ENCODE results near the gene KCNIP1. TPM values are rescaled to one million over a fixed set of nuclear protein-coding genes. Genes with fewer than 3 reads are reported as not detected.

The KCNIP1 gene
- polyA plus RNA-seq, 2 donors = 0.04 TPM; not detected in 1

DNA sequence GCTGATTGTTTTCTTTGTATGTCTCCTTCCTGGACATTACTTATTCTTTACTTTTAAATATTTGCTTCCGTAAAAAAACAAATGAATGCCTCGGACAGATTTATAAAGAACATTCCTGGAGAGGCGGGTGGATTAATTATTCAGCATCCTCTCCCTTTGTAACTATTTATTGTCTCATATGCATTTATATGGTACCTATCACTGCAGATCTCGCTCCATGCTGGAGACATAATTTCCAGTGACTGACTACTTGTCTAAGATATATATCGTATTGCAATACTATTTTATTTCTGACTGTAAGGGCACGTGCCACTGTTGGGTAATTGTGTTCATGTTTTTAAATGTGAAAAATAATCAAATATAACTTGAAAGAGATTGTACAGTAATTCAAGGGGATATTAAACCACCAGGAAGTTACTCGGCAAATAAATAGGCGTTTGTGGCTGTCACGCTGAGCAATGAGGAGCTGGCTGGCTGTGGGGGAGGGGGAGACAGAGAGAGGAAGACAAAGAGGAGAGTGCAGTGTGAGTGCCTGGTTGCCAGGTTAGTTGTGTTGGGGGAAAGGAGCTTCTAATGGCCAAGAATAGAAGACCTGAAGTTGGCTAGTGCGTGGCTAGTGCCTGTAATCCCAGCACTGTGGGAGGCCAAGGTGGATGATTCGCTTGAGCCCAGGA, 147.9 kb downstream of the KCNIP1 start:
- 59 to 61% methylated on average over 11 of the region's 11 CpGs for WGBS, 2 donors
- Histone ChIP-seq H3K4me3 (ENCODE audit: low read depth in 1 of 2, low read length in 2 of 2) (no peak overlapping the region), H3K27me3 (ENCODE audit: control insufficient read depth in 1 of 2, insufficient read depth in 2 of 2, low read length in 2 of 2) (no peaks in the 10 kb centered on the region), H3K9me3 (ENCODE audit: control insufficient read depth in 2 of 2, insufficient read depth in 1 of 2, low read depth in 1 of 2, low read length in 1 of 2) (no peaks in the 10 kb centered on the region), H3K27ac (ENCODE audit: low read depth in 2 of 2, low read length in 1 of 2) (no peak overlapping the region), H3K36me3 (ENCODE audit: control insufficient read depth in 2 of 2, insufficient read depth in 2 of 2, low read length in 1 of 2) (no peaks in the 10 kb centered on the region), H3K4me1 (ENCODE audit: control insufficient read depth in 2 of 2, insufficient read depth in 2 of 2, low read length in 1 of 2) (no peaks in the 10 kb centered on the region)

DNA sequence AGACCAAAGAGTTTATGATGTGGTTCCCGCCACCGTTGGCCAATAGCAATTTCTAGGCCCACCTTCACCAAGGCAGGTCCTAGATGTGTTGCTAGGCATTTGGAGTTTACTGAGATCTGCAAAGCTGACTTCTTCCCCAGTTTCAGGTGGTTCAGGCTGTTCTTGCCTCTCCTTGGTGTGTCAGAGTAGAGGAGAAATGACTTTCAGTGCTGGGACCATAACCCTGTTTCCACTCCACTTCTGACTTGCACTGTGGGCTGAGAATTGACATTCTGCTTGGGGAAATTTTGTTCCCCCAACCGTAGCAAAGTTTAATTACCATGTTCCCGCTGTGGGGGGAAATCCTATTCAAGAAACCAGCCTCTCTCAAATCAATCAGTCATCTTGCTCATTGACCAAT, 151.7 kb downstream of the KCNIP1 start:
- Histone ChIP-seq H3K36me3 (ENCODE audit: control insufficient read depth in 2 of 2, insufficient read depth in 2 of 2, low read length in 1 of 2) (no peaks in the 10 kb centered on the region), H3K27ac (ENCODE audit: low read depth in 2 of 2, low read length in 1 of 2) (no peak overlapping the region), H3K4me3 (ENCODE audit: low read depth in 1 of 2, low read length in 2 of 2) (no peak overlapping the region), H3K27me3 (ENCODE audit: control insufficient read depth in 1 of 2, insufficient read depth in 2 of 2, low read length in 2 of 2) (no peaks in the 10 kb centered on the region), H3K9me3 (ENCODE audit: control insufficient read depth in 2 of 2, insufficient read depth in 1 of 2, low read depth in 1 of 2, low read length in 1 of 2) (no peaks in the 10 kb centered on the region), H3K4me1 (ENCODE audit: control insufficient read depth in 2 of 2, insufficient read depth in 2 of 2, low read length in 1 of 2) (no peaks in the 10 kb centered on the region)
- 91 to 94% methylated on average over 4 of the region's 4 CpGs for WGBS, 2 donors

DNA sequence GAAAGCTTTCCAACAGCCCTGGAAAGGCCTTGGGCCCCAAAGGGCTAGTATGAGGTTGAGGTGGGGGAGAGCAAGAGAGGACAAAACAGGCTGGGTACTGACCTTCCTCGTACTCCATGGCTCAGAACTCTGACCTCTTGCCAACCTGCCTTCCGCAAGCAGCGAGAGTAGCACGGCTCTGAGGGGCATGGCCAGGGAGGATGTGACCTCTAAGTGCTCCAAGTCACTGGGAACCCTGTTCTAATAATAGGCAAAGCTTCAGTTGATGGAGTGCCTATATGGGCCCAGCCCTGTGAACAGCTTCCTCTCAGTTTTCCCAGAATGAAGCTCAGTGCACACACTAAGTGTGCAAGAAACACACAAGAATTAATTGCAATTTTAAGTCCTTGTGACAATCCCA, 152.1 kb downstream of the KCNIP1 start:
- Histone ChIP-seq H3K4me1 (ENCODE audit: control insufficient read depth in 2 of 2, insufficient read depth in 2 of 2, low read length in 1 of 2) (no peaks in the 10 kb centered on the region), H3K27me3 (ENCODE audit: control insufficient read depth in 1 of 2, insufficient read depth in 2 of 2, low read length in 2 of 2) (no peaks in the 10 kb centered on the region), H3K4me3 (ENCODE audit: low read depth in 1 of 2, low read length in 2 of 2) (no peak overlapping the region), H3K9me3 (ENCODE audit: control insufficient read depth in 2 of 2, insufficient read depth in 1 of 2, low read depth in 1 of 2, low read length in 1 of 2) (no peaks in the 10 kb centered on the region), H3K36me3 (ENCODE audit: control insufficient read depth in 2 of 2, insufficient read depth in 2 of 2, low read length in 1 of 2) (no peaks in the 10 kb centered on the region), H3K27ac (ENCODE audit: low read depth in 2 of 2, low read length in 1 of 2) (no peak overlapping the region)
- 54 to 76% methylated on average over 4 of the region's 4 CpGs for WGBS, 2 donors

- WGBS, 2 donors = 87 to 89% methylated on average over 4 of the region's 4 CpGs
- Histone ChIP-seq H3K27me3 (ENCODE audit: control insufficient read depth in 1 of 2, insufficient read depth in 2 of 2, low read length in 2 of 2) (no peaks in the 10 kb centered on the region), H3K4me1 (ENCODE audit: control insufficient read depth in 2 of 2, insufficient read depth in 2 of 2, low read length in 1 of 2) (no peaks in the 10 kb centered on the region), H3K27ac (ENCODE audit: low read depth in 2 of 2, low read length in 1 of 2) (no peak overlapping the region), H3K36me3 (ENCODE audit: control insufficient read depth in 2 of 2, insufficient read depth in 2 of 2, low read length in 1 of 2) (no peaks in the 10 kb centered on the region), H3K4me3 (ENCODE audit: low read depth in 1 of 2, low read length in 2 of 2) (no peak overlapping the region), H3K9me3 (ENCODE audit: control insufficient read depth in 2 of 2, insufficient read depth in 1 of 2, low read depth in 1 of 2, low read length in 1 of 2) (no peaks in the 10 kb centered on the region)
These were observed 152.5 kb downstream of the KCNIP1 start for GRCh38 chr5:170656346-170656745.

- Histone ChIP-seq H3K4me1 (ENCODE audit: control insufficient read depth in 2 of 2, insufficient read depth in 2 of 2, low read length in 1 of 2) (no peaks in the 10 kb centered on the region), H3K9me3 (ENCODE audit: control insufficient read depth in 2 of 2, insufficient read depth in 1 of 2, low read depth in 1 of 2, low read length in 1 of 2) (no peaks in the 10 kb centered on the region), H3K27me3 (ENCODE audit: control insufficient read depth in 1 of 2, insufficient read depth in 2 of 2, low read length in 2 of 2) (no peaks in the 10 kb centered on the region), H3K4me3 (ENCODE audit: low read depth in 1 of 2, low read length in 2 of 2) (no peak overlapping the region), H3K36me3 (ENCODE audit: control insufficient read depth in 2 of 2, insufficient read depth in 2 of 2, low read length in 1 of 2) (no peaks in the 10 kb centered on the region), H3K27ac (ENCODE audit: low read depth in 2 of 2, low read length in 1 of 2) (no peak overlapping the region)
- 57 to 60% methylated on average over 6 of the region's 6 CpGs for WGBS, 2 donors
These were observed 156.7 kb downstream of the KCNIP1 start for GRCh38 chr5:170660531-170660930.

- Histone ChIP-seq H3K27ac (ENCODE audit: low read depth in 2 of 2, low read length in 1 of 2) (no peak overlapping the region), H3K4me1 (ENCODE audit: control insufficient read depth in 2 of 2, insufficient read depth in 2 of 2, low read length in 1 of 2) (no peaks in the 10 kb centered on the region), H3K4me3 (ENCODE audit: low read depth in 1 of 2, low read length in 2 of 2) (no peak overlapping the region), H3K27me3 (ENCODE audit: control insufficient read depth in 1 of 2, insufficient read depth in 2 of 2, low read length in 2 of 2) (no peaks in the 10 kb centered on the region), H3K9me3 (ENCODE audit: control insufficient read depth in 2 of 2, insufficient read depth in 1 of 2, low read depth in 1 of 2, low read length in 1 of 2) (no peaks in the 10 kb centered on the region), H3K36me3 (ENCODE audit: control insufficient read depth in 2 of 2, insufficient read depth in 2 of 2, low read length in 1 of 2) (no peaks in the 10 kb centered on the region)
- 79 to 80% methylated on average over 5 of the region's 5 CpGs for WGBS, 2 donors
These were observed 159.1 kb downstream of the KCNIP1 start for GRCh38 chr5:170662966-170663365.

DNA sequence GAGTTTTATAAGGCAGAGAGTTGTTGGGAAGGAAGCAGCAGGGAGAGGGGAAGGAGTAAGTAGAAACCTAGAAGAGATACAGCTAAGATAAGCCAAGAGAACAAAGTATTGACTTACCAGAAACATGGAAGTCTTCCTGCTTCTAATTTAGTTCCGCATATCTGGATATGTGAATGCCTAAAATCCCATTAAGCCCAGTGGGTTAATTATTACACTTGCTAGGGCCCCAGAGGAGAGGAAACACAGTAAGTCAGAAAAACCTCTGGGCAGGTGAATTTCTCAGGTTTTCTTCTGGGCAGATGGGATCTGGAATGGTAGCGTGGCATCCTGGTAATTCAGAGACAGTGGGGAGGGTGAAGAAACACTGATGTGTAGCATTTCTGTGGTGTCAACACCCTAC, 175.0 kb downstream of the KCNIP1 start:
- peaks cover 0 to 3% of the 10 kb centered on the region in 2 donors for H3K27me3 ChIP-seq (ENCODE audit: control insufficient read depth in 1 of 2, insufficient read depth in 2 of 2, low read length in 2 of 2)
- no peaks in the 10 kb centered on the region for H3K36me3 ChIP-seq (ENCODE audit: control insufficient read depth in 2 of 2, insufficient read depth in 2 of 2, low read length in 1 of 2)

GRCh38 chr5:170681013-170681433, 177.2 kb downstream of the KCNIP1 start:
- H3K27me3 ChIP-seq (ENCODE audit: control insufficient read depth in 1 of 2, insufficient read depth in 2 of 2, low read length in 2 of 2) = peaks cover 0 to 3% of the 10 kb centered on the region in 2 donors
- H3K36me3 ChIP-seq (ENCODE audit: control insufficient read depth in 2 of 2, insufficient read depth in 2 of 2, low read length in 1 of 2) = no peaks in the 10 kb centered on the region
- no peaks in the 10 kb centered on the region for H3K9me3 ChIP-seq (ENCODE audit: control insufficient read depth in 2 of 2, insufficient read depth in 1 of 2, low read depth in 1 of 2, low read length in 1 of 2)
- no peak overlapping the region for H3K4me3 ChIP-seq (ENCODE audit: low read depth in 1 of 2, low read length in 2 of 2)
- H3K27ac ChIP-seq (ENCODE audit: low read depth in 2 of 2, low read length in 1 of 2) = no peak overlapping the region
- 1 to 5% methylated on average over 28 of the region's 28 CpGs for WGBS, 2 donors
- peaks cover 0 to 2% of the 10 kb centered on the region in 2 donors for H3K4me1 ChIP-seq (ENCODE audit: control insufficient read depth in 2 of 2, insufficient read depth in 2 of 2, low read length in 1 of 2)

More for the DNA sequence above, 175.0 kb downstream of the KCNIP1 start:
- Histone ChIP-seq H3K27ac (ENCODE audit: low read depth in 2 of 2, low read length in 1 of 2) (no peak overlapping the region), H3K9me3 (ENCODE audit: control insufficient read depth in 2 of 2, insufficient read depth in 1 of 2, low read depth in 1 of 2, low read length in 1 of 2) (no peaks in the 10 kb centered on the region), H3K4me1 (ENCODE audit: control insufficient read depth in 2 of 2, insufficient read depth in 2 of 2, low read length in 1 of 2) (peaks cover 0 to 2% of the 10 kb centered on the region in 2 donors), H3K4me3 (ENCODE audit: low read depth in 1 of 2, low read length in 2 of 2) (no peak overlapping the region)
- 79 to 88% methylated on average over 2 of the region's 2 CpGs for WGBS, 2 donors

DNA sequence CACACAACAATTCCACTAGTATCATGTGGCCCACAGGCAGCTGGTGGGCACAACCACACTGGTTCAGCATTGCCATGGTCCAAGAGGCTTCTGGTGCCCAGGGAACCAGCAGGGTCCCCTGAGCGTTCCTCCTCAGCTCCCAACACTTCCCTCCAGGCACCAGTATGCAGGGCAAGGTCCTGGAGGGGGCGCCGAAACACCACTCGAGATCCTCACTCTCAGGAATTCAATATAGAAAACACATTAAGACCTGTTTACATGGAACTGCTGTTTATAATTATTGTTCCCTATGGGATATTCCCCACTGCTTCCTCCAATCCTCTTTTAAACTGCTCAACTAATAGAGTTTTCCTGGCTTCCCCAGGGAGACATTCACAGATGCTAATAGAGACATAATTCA, 187.8 kb downstream of the KCNIP1 start:
- H3K27ac ChIP-seq (ENCODE audit: low read depth in 2 of 2, low read length in 1 of 2) = no peak overlapping the region
- no peaks in the 10 kb centered on the region for H3K4me1 ChIP-seq (ENCODE audit: control insufficient read depth in 2 of 2, insufficient read depth in 2 of 2, low read length in 1 of 2)
- no peaks in the 10 kb centered on the region for H3K27me3 ChIP-seq (ENCODE audit: control insufficient read depth in 1 of 2, insufficient read depth in 2 of 2, low read length in 2 of 2)
- no peaks in the 10 kb centered on the region for H3K9me3 ChIP-seq (ENCODE audit: control insufficient read depth in 2 of 2, insufficient read depth in 1 of 2, low read depth in 1 of 2, low read length in 1 of 2)
- no peaks in the 10 kb centered on the region for H3K36me3 ChIP-seq (ENCODE audit: control insufficient read depth in 2 of 2, insufficient read depth in 2 of 2, low read length in 1 of 2)
- no peak overlapping the region for H3K4me3 ChIP-seq (ENCODE audit: low read depth in 1 of 2, low read length in 2 of 2)
- WGBS, 2 donors = 25 to 28% methylated on average over 4 of the region's 4 CpGs

GRCh38 chr5:170693701-170694100, 189.9 kb downstream of the KCNIP1 start:
- no peaks in the 10 kb centered on the region for H3K27me3 ChIP-seq (ENCODE audit: control insufficient read depth in 1 of 2, insufficient read depth in 2 of 2, low read length in 2 of 2)

More at GRCh38 chr5:170693701-170694100, 189.9 kb downstream of the KCNIP1 start:
- WGBS, 2 donors = 41 to 44% methylated on average over 4 of the region's 4 CpGs
- H3K4me1 ChIP-seq (ENCODE audit: control insufficient read depth in 2 of 2, insufficient read depth in 2 of 2, low read length in 1 of 2) = no peaks in the 10 kb centered on the region
- no peak overlapping the region for H3K4me3 ChIP-seq (ENCODE audit: low read depth in 1 of 2, low read length in 2 of 2)
- H3K27ac ChIP-seq (ENCODE audit: low read depth in 2 of 2, low read length in 1 of 2) = no peak overlapping the region
- H3K9me3 ChIP-seq (ENCODE audit: control insufficient read depth in 2 of 2, insufficient read depth in 1 of 2, low read depth in 1 of 2, low read length in 1 of 2) = no peaks in the 10 kb centered on the region
- no peaks in the 10 kb centered on the region for H3K36me3 ChIP-seq (ENCODE audit: control insufficient read depth in 2 of 2, insufficient read depth in 2 of 2, low read length in 1 of 2)
